HG03469 (cell line): ENCODE measurements around the gene TJAP1.
"Not testable (repeated sequence)": the region's sequence is repeated elsewhere in the genome, so short reads cannot be mapped to it uniquely, and the experiment has no call there.

ENCODE experiments used
- ATAC-seq: cut with Tn5 transposase; IDR thresholded peaks from one replicate; pipeline ENCODE4 v1.9.1; 2021; ENCODE audit warnings: mild to moderate bottlenecking, moderate library complexity, moderate number of reproducible peaks; ENCODE audit not compliant: unreplicated experiment

Gene TJAP1

GRCh38 chr6:43522547-43523261, 45.3 kb downstream of the TJAP1 start:
- ATAC-seq: no peak

GRCh38 chr6:43523284-43523683, 45.9 kb downstream of the TJAP1 start:
- no peak for ATAC-seq

- ATAC-seq: no peak
Observed at GRCh38 chr6:43524483-43524961, 47.2 kb downstream of the TJAP1 start.

DNA sequence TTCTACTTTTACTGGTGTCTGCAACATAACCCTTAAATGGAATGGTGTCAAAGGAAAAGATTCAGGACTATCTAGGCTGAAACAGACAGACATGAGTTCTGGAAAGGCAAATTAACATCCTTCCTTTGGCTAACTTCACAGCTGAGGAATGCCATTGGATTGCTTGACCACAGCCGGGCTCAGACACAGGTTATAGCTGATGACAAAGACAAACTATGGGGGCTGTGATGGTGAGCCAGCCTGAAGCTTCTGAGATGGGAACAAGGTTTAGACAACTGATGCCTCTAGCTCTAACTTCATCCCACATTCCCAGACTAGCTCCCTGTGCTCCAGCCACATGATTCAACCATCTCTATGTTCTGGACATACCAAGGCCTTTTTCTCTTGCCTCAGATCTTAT, 54.8 kb downstream of the TJAP1 start:
- no peak for ATAC-seq

DNA sequence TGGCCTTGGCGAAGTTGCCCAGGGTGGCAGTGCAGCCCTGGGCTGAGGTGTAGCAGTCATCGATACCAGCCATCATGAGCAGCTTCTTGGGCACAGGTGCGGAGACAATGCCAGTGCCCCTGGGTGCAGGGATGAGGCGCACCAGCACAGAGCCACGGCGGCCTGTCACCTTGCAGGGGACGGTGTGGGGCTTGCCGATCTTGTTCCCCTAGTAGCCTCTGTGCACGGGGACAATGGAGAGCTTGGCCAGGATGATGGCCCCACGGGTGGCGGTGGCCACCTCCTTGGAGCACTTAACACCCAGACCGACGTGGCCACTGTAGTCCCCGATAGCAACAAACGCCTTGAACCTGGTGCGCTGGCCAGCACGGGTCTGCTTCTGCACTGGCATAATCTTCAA, 61.6 kb downstream of the TJAP1 start:
- ATAC-seq: not testable (repeated sequence)

- not testable (repeated sequence) for ATAC-seq
Observed at GRCh38 chr6:43539409-43539808, 62.0 kb downstream of the TJAP1 start.

- ATAC-seq: no peak
Observed at GRCh38 chr6:43540507-43540906, 63.1 kb downstream of the TJAP1 start.

DNA sequence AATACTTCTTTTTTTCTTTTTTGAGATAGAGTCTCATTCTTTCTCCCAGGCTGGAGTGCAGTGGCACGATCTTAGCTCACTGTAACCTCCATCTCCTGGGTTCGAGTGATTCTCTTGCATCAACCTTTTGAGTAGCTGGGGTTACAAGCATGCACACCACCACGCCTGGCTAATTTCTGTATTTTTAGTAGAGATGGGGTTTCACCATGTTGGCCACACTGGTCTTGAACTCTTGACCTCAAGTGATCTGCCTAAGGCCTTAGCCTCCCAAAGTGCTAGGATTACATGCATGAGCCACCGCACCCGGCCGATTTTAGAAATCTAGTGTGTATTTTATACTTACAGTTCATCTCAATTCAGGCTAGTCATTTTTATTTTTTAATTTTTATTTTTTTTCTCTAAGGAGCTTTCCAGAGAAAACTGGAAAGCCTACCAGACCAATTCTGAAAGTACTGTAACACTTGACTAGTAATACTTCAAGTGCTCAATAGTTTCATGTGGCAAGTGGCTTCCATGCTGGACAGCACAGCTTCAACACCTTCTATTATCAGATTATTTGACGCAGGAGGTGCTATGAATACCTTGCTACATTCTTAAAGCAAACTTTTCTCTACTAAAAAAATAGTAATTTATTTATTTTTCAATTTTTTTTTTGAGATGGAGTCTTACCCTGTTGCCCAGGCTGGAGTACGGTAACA, 64.6 kb downstream of the TJAP1 start:
- no peak for ATAC-seq

DNA sequence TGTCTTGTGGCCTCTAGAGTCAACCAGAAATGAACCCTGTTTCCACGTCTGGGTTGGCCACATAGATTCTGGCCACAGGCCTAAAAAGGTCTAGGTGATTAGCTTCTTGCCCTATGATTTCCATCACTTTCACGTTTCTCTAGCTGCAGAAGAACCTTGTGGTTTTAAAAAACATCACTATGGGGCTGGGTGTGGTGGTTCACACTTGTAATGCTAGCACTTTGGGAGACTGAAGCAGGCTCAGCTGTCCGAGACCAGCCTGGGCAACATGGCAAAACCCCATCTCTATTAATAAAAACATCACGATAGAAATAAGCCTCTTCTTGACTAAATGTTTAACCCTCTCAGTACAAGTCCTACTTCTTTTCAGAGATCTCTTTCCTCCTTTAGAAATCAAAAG, 67.1 kb downstream of the TJAP1 start:
- ATAC-seq: no peak

- no peak for ATAC-seq
Observed at GRCh38 chr6:43547222-43547621, 69.9 kb downstream of the TJAP1 start.
